ENCODE data around the gene OSBPL1A.
A peak's percentile ranks its signal among the peaks of the same experiment; 100 is the strongest.

The OSBPL1A gene

GRCh38 chr18:24426398-24427294, 29.0 kb upstream of the OSBPL1A start, which contains the start of gene IMPACT:
TSS of gene IMPACT (plus strand) at chr18:24426670. CDS start at chr18:24426757, 87 bp downstream.
- TF ChIP-seq REST (IDR thresholded peaks at IDR 0.05; ENCODE audit: insufficient read depth in 1 of 2, low read depth in 2 of 2, low read length in 2 of 2) (no peak), FOXP2 (optimal IDR thresholded peaks at IDR 0.05; ENCODE audit: borderline replicate concordance, extremely low read depth, extremely low read length, insufficient read depth) (peak; percentile 91), TAF1 (IDR thresholded peaks at IDR 0.05; ENCODE audit: borderline replicate concordance, insufficient read depth, low read length) (peak; percentile 70; the same call in 1 of the 2 replicates), SIN3A (IDR thresholded peaks at IDR 0.05; ENCODE audit: borderline replicate concordance, insufficient read depth, low read length) (no peak; the same call in 1 of the 2 replicates), POLR2AphosphoS5 (IDR thresholded peaks at IDR 0.05; ENCODE audit: low read depth, low read length) (peak; percentile 88)

GRCh38 chr18:24426073-24426397, 28.4 kb upstream of the OSBPL1A start:
- TF ChIP-seq REST (IDR thresholded peaks at IDR 0.05; ENCODE audit: insufficient read depth in 1 of 2, low read depth in 2 of 2, low read length in 2 of 2) (no peak), TAF1 (IDR thresholded peaks at IDR 0.05; ENCODE audit: borderline replicate concordance, insufficient read depth, low read length) (no peak), FOXP2 (optimal IDR thresholded peaks at IDR 0.05; ENCODE audit: borderline replicate concordance, extremely low read depth, extremely low read length, insufficient read depth) (no peak)

GRCh38 chr18:24421831-24422230, 24.2 kb upstream of the OSBPL1A start:
- TF ChIP-seq FOXP2 (optimal IDR thresholded peaks at IDR 0.05; ENCODE audit: borderline replicate concordance, extremely low read depth, extremely low read length, insufficient read depth) (no peak), POLR2AphosphoS5 (IDR thresholded peaks at IDR 0.05; ENCODE audit: low read depth, low read length) (no peak), REST (IDR thresholded peaks at IDR 0.05; ENCODE audit: insufficient read depth in 1 of 2, low read depth in 2 of 2, low read length in 2 of 2) (no peak), TAF1 (IDR thresholded peaks at IDR 0.05; ENCODE audit: borderline replicate concordance, insufficient read depth, low read length) (no peak), SIN3A (IDR thresholded peaks at IDR 0.05; ENCODE audit: borderline replicate concordance, insufficient read depth, low read length) (no peak)

GRCh38 chr18:24420551-24420950, 22.9 kb upstream of the OSBPL1A start:
- TF ChIP-seq FOXP2 (optimal IDR thresholded peaks at IDR 0.05; ENCODE audit: borderline replicate concordance, extremely low read depth, extremely low read length, insufficient read depth) (no peak), SIN3A (IDR thresholded peaks at IDR 0.05; ENCODE audit: borderline replicate concordance, insufficient read depth, low read length) (no peak), TAF1 (IDR thresholded peaks at IDR 0.05; ENCODE audit: borderline replicate concordance, insufficient read depth, low read length) (no peak), REST (IDR thresholded peaks at IDR 0.05; ENCODE audit: insufficient read depth in 1 of 2, low read depth in 2 of 2, low read length in 2 of 2) (no peak), POLR2AphosphoS5 (IDR thresholded peaks at IDR 0.05; ENCODE audit: low read depth, low read length) (no peak)

Data from PFSK-1 (cell line).